Measurements from ENCODE around the gene KIT. TPM values are rescaled to one million over a fixed set of nuclear protein-coding genes. Genes with fewer than 3 reads are reported as not detected.

KIT gene
- total and polyA plus RNA-seq, 10 of the 15 experiments (the other 5 are each of a cell fraction or from before 2014, with no cell fraction given): 0.01 to 0.03 TPM; not detected in 8

DNA sequence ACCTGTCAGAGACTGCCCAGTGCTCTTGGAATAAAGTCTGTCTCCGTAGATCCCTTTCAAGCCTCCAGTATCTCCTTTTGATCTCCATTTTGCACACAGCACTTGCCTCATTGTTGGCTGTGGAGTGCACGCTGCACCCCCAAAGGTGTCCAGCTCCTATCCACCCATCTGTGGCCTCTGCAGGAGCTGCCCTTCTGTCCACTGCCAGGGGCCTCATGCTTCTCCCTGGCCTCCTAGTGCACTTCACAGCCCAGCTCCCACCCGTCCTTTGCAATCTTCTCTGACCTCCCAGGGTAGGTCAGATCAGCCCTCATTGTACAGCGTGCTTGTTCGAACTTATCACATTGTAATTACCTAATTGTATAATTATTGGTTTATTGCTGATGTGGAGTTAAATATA, 18.9 kb downstream of the KIT start (continued):
- TF ChIP-seq, protein P1, sequence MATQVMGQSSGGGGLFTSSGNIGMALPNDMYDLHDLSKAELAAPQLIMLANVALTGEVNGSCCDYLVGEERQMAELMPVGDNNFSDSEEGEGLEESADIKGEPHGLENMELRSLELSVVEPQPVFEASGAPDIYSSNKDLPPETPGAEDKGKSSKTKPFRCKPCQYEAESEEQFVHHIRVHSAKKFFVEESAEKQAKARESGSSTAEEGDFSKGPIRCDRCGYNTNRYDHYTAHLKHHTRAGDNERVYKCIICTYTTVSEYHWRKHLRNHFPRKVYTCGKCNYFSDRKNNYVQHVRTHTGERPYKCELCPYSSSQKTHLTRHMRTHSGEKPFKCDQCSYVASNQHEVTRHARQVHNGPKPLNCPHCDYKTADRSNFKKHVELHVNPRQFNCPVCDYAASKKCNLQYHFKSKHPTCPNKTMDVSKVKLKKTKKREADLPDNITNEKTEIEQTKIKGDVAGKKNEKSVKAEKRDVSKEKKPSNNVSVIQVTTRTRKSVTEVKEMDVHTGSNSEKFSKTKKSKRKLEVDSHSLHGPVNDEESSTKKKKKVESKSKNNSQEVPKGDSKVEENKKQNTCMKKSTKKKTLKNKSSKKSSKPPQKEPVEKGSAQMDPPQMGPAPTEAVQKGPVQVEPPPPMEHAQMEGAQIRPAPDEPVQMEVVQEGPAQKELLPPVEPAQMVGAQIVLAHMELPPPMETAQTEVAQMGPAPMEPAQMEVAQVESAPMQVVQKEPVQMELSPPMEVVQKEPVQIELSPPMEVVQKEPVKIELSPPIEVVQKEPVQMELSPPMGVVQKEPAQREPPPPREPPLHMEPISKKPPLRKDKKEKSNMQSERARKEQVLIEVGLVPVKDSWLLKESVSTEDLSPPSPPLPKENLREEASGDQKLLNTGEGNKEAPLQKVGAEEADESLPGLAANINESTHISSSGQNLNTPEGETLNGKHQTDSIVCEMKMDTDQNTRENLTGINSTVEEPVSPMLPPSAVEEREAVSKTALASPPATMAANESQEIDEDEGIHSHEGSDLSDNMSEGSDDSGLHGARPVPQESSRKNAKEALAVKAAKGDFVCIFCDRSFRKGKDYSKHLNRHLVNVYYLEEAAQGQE (IDR thresholded peaks at IDR 0.05; ENCODE audit: low read depth, low read length): no peak
- TF ChIP-seq, protein P2, sequence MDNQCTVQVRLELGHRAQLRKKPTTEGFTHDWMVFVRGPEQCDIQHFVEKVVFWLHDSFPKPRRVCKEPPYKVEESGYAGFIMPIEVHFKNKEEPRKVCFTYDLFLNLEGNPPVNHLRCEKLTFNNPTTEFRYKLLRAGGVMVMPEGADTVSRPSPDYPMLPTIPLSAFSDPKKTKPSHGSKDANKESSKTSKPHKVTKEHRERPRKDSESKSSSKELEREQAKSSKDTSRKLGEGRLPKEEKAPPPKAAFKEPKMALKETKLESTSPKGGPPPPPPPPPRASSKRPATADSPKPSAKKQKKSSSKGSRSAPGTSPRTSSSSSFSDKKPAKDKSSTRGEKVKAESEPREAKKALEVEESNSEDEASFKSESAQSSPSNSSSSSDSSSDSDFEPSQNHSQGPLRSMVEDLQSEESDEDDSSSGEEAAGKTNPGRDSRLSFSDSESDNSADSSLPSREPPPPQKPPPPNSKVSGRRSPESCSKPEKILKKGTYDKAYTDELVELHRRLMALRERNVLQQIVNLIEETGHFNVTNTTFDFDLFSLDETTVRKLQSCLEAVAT (IDR thresholded peaks at IDR 0.05): no peak

DNA sequence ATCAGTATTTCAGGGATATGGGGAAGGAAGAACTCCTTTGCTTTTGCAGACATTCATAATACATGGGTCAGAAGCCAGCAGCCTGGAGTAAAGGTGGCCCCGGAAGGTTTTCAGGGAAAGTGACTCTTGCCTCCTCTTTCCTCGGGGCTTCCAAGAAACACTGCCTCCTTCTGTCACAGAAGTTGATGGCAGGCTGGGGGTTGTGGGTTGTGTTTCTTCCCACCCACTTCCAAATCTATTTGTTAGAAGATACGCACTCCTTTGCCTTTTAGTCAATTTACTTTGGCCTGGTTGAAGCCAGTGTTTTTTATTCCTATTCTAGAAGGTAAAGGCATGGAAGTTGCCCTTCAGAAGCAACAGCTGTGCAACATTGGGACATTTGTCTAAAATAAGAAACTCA, 19.7 kb downstream of the KIT start:
- BruUV-seq (replicated peaks): no TSS peak
- RAD21 ChIA-PET (ENCODE audit: unreplicated experiment): no interaction called here
- no peak overlapping the region for H3K9ac ChIP-seq (ENCODE audit: control insufficient read depth, insufficient read depth, low read length)
- no peak overlapping the region for H3K4me2 ChIP-seq (ENCODE audit: control insufficient read depth, insufficient read depth)
- H3K4me3 ChIP-seq: no peak overlapping the region
- H2AFZ ChIP-seq (ENCODE audit: control insufficient read depth, low read depth, low read length): no peak overlapping the region
- DNase-seq (ENCODE audit: low read depth, low spot score) (no peak), ATAC-seq (no peak), FAIRE-seq (no peak)
- in situ Hi-C loops (cut with MboI): no loop called here
- SMC1A ChIA-PET (ENCODE audit: uncharacterized antibody, unreplicated experiment): interaction anchor here (1.2 kb wide), 1 partner anchor 9 kb away, joined by 3 read pairs; no protein-coding TSS in a partner anchor
- H3K79me2 ChIP-seq (ENCODE audit: control insufficient read depth, insufficient read depth, low read length): no peaks in the 10 kb centered on the region
- no peaks in the 10 kb centered on the region for H4K20me1 ChIP-seq (ENCODE audit: control insufficient read depth, insufficient read depth)
- WGBS (ENCODE audit: insufficient coverage, insufficient replicate concordance, low lambda C conversion rate, missing lambda C conversion rate): 39% methylated on average over 3 of the region's 3 CpGs
- intact Hi-C loops (cut with micrococcal nuclease; ENCODE audit: unreplicated experiment): loop anchor here (5.0 kb wide), 1 partner anchor 285 kb away; no protein-coding TSS in a partner anchor
- H3K4me1 ChIP-seq (ENCODE audit: control insufficient read depth, insufficient read depth, low read length): no peaks in the 10 kb centered on the region
- CTCF ChIA-PET: no interaction called here
- no peak overlapping the region for H3K27ac ChIP-seq (ENCODE audit: control insufficient read depth, insufficient read depth)
- TF ChIP-seq IRF4 (IDR thresholded peaks at IDR 0.05; ENCODE audit: low read depth, low read length): no peak
- TF ChIP-seq, protein P3, sequence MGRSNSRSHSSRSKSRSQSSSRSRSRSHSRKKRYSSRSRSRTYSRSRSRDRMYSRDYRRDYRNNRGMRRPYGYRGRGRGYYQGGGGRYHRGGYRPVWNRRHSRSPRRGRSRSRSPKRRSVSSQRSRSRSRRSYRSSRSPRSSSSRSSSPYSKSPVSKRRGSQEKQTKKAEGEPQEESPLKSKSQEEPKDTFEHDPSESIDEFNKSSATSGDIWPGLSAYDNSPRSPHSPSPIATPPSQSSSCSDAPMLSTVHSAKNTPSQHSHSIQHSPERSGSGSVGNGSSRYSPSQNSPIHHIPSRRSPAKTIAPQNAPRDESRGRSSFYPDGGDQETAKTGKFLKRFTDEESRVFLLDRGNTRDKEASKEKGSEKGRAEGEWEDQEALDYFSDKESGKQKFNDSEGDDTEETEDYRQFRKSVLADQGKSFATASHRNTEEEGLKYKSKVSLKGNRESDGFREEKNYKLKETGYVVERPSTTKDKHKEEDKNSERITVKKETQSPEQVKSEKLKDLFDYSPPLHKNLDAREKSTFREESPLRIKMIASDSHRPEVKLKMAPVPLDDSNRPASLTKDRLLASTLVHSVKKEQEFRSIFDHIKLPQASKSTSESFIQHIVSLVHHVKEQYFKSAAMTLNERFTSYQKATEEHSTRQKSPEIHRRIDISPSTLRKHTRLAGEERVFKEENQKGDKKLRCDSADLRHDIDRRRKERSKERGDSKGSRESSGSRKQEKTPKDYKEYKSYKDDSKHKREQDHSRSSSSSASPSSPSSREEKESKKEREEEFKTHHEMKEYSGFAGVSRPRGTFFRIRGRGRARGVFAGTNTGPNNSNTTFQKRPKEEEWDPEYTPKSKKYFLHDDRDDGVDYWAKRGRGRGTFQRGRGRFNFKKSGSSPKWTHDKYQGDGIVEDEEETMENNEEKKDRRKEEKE (IDR thresholded peaks at IDR 0.05): no peak
- no peak for TF ChIP-seq EGR1 (IDR thresholded peaks at IDR 0.05; ENCODE audit: borderline replicate concordance in 1 of 2, low read depth in 2 of 2, low read length in 2 of 2)
- TF ChIP-seq NBN (IDR thresholded peaks at IDR 0.05): no peak
- H3K27me3 ChIP-seq (replicated peaks in 1 of 2; ENCODE audit: control insufficient read depth in 2 of 2, insufficient read depth in 2 of 2, low read length in 1 of 2): no peaks in the 10 kb centered on the region
- no peaks in the 10 kb centered on the region for H3K36me3 ChIP-seq (ENCODE audit: control insufficient read depth in 2 of 2, insufficient read depth in 2 of 2, low read length in 1 of 2)
- POLR2A ChIA-PET: no interaction called here
- H3K9me3 ChIP-seq (replicated peaks; ENCODE audit: control insufficient read depth, insufficient read depth, low read length): no peaks in the 10 kb centered on the region

Data from GM12878 (cell line).